Fibroblast of skin of abdomen (primary cell): ENCODE measurements around the gene NUDT3. TPM values are rescaled to one million over a fixed set of nuclear protein-coding genes. Genes with fewer than 3 reads are reported as not detected.
"Not testable (repeated sequence)": the region's sequence is repeated elsewhere in the genome, so short reads cannot be mapped to it uniquely, and the experiment has no call there.

Source experiments
- DNase-seq: peaks from one replicate; pipeline ENCODE4 v3.0.0-alpha.2; 2013
- polyA plus RNA-seq, 2 experiments: library from polyadenylated mRNA; unstranded; fragments of 120-200 nt; gene quantifications; one replicate each; pipeline ENCODE4 v1.2.1, GENCODE V29; 2013; ENCODE audit not compliant: insufficient read length in 2 of 2

Gene NUDT3
- polyA plus RNA-seq (2013, experiment 1 of 2; ENCODE audit: insufficient read length): 7.1 TPM
- 6.7 TPM for polyA plus RNA-seq (2013, experiment 2 of 2; ENCODE audit: insufficient read length)

GRCh38 chr6:34392497-34393190, at the start of gene NUDT3:
Gene NUDT3, minus strand, starts transcription at chr6:34392669. Its CDS starts 307 bp downstream, at chr6:34392362.
- DNase-seq: peak; percentile 91

- DNase-seq: no peak
Observed at GRCh38 chr6:34441526-34441925, 49.1 kb upstream of the NUDT3 start.

GRCh38 chr6:34439442-34439841, 47.0 kb upstream of the NUDT3 start:
- no peak for DNase-seq

GRCh38 chr6:34438705-34439104, 46.2 kb upstream of the NUDT3 start:
- DNase-seq: no peak

GRCh38 chr6:34437644-34437970, 45.1 kb upstream of the NUDT3 start:
- DNase-seq: no peak

GRCh38 chr6:34436803-34437643, 44.6 kb upstream of the NUDT3 start:
- DNase-seq: no peak

GRCh38 chr6:34435916-34436315, 43.4 kb upstream of the NUDT3 start:
- DNase-seq: no peak

GRCh38 chr6:34425498-34426410, 33.3 kb upstream of the NUDT3 start, which contains the start of gene RPS10:
Gene RPS10, minus strand, starts transcription at chr6:34426069. Its CDS starts 848 bp downstream, at chr6:34425221.
- DNase-seq: peak; percentile 94

GRCh38 chr6:34425132-34425497, 32.6 kb upstream of the NUDT3 start:
- DNase-seq: no peak

- no peak for DNase-seq
Observed at GRCh38 chr6:34424200-34425131, 32.0 kb upstream of the NUDT3 start.

- DNase-seq: peak; percentile 22
Observed at GRCh38 chr6:34423254-34423653, 30.8 kb upstream of the NUDT3 start.

GRCh38 chr6:34418367-34418766, 25.9 kb upstream of the NUDT3 start:
- DNase-seq: no peak

- no peak for DNase-seq
Observed at GRCh38 chr6:34416877-34417371, 24.5 kb upstream of the NUDT3 start.

- peak; percentile 38 for DNase-seq
Observed at GRCh38 chr6:34414999-34415858, 22.8 kb upstream of the NUDT3 start.

- DNase-seq: no peak
Observed at GRCh38 chr6:34412643-34413214, 20.3 kb upstream of the NUDT3 start.

- no peak for DNase-seq
Observed at GRCh38 chr6:34412016-34412415, 19.5 kb upstream of the NUDT3 start.

- not testable (repeated sequence) for DNase-seq
Observed at GRCh38 chr6:34407915-34408314, 15.4 kb upstream of the NUDT3 start.

GRCh38 chr6:34396518-34396917, 4.0 kb upstream of the NUDT3 start:
- no peak for DNase-seq

GRCh38 chr6:34393966-34394305, 1.5 kb upstream of the NUDT3 start:
- DNase-seq: no peak
